GM19455 (cell line): ENCODE results near the gene TGIF2LY.
"Not testable (repeated sequence)": the region's sequence is repeated elsewhere in the genome, so short reads cannot be mapped to it uniquely, and the experiment has no call there.

Experiments used
- ATAC-seq: cut with Tn5 transposase; IDR thresholded peaks from one replicate; pipeline ENCODE4 v1.9.1; 2021; ENCODE audit not compliant: unreplicated experiment

Gene TGIF2LY

DNA sequence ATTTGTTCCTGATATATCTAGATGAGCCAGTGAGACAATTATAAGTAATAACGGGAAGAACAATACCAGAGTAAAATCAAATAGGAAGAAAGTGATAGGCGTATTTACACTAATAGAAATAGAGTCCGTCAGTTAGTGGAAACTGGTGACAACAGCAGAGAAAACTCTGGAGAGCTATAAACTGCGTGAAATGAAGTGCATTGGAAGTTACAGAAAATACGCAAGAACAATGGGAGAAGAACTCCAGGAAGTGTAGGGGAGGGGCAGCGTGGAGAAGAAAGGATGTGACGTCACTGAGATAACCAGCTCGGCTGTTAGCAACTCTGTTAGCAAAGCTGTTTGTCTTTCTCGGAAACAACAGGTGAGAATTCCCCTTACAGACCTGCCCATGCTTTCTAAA lies at the start of gene TGIF2LY:
Gene TGIF2LY (plus strand): TSS at position 301 of the 400 bp plus-strand sequence. CDS start 178 bp downstream, outside the sequence.
- not testable (repeated sequence) for ATAC-seq
